ENCODE results near the gene CYP3A7. TPM values are rescaled to one million over a fixed set of nuclear protein-coding genes. Genes with fewer than 3 reads are reported as not detected.

CYP3A7 gene
- total and polyA plus RNA-seq, 2 of the 13 experiments (the other 11 are each of a cell fraction or from before 2014, with no cell fraction given) = 5.8 to 6.4 TPM

DNA sequence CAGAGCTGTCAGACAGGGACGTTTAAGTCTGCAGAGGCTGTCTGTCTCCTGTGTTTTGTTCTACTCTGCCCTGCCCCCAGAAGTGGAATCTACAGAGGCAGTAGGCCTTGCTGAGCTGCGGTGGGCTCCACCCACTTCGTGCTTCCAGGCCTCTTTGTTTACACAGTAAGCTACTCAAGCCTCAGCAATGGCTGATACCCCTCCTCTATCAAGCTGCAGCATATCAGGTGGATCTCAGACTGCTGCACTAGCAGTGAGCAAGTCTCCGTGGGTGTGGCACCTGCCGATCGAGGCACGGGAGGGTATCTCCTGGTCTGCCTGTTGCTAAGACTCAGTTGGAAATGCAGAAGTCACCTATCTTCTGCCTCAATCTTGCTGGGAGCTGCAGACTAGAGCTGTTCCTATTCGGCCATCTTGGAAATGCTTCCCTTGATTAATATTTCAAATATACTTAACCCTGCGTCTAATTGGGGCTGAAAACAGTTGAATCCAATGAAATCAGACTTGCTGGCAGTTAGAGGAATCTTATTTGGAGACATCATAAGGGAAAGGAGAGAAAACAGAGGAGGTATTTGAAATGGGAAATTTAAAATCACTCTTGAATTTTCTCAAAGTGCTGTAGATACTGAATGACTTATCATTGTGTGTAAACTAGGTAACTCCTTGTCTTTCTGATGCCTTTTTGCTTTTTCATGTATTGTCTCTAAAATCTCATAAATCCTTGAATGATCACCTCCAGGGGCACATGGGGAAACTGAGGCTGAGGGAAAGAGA, 41.4 kb downstream of the CYP3A7 start (continued):
- TF ChIP-seq, protein P1, sequence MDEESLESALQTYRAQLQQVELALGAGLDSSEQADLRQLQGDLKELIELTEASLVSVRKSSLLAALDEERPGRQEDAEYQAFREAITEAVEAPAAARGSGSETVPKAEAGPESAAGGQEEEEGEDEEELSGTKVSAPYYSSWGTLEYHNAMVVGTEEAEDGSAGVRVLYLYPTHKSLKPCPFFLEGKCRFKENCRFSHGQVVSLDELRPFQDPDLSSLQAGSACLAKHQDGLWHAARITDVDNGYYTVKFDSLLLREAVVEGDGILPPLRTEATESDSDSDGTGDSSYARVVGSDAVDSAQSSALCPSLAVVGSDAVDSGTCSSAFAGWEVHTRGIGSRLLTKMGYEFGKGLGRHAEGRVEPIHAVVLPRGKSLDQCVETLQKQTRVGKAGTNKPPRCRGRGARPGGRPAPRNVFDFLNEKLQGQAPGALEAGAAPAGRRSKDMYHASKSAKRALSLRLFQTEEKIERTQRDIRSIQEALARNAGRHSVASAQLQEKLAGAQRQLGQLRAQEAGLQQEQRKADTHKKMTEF (CRISPR knock-in tag; IDR thresholded peaks at IDR 0.05) = peak; percentile 78
- no peak; the same call in 1 of the 2 replicates for TF ChIP-seq KLF11 (CRISPR knock-in tag; IDR thresholded peaks at IDR 0.05)
- no peak for TF ChIP-seq ZNF260 (CRISPR knock-in tag; IDR thresholded peaks at IDR 0.05; ENCODE audit: borderline replicate concordance, low read depth)
- TF ChIP-seq, protein P2, sequence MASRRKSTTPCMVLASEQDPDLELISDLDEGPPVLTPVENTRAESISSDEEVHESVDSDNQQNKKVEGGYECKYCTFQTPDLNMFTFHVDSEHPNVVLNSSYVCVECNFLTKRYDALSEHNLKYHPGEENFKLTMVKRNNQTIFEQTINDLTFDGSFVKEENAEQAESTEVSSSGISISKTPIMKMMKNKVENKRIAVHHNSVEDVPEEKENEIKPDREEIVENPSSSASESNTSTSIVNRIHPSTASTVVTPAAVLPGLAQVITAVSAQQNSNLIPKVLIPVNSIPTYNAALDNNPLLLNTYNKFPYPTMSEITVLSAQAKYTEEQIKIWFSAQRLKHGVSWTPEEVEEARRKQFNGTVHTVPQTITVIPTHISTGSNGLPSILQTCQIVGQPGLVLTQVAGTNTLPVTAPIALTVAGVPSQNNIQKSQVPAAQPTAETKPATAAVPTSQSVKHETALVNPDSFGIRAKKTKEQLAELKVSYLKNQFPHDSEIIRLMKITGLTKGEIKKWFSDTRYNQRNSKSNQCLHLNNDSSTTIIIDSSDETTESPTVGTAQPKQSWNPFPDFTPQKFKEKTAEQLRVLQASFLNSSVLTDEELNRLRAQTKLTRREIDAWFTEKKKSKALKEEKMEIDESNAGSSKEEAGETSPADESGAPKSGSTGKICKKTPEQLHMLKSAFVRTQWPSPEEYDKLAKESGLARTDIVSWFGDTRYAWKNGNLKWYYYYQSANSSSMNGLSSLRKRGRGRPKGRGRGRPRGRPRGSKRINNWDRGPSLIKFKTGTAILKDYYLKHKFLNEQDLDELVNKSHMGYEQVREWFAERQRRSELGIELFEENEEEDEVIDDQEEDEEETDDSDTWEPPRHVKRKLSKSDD (CRISPR knock-in tag; IDR thresholded peaks at IDR 0.05; ENCODE audit: low read depth) = peak; percentile 81
- peak; percentile 87 for TF ChIP-seq NRL (CRISPR knock-in tag; IDR thresholded peaks at IDR 0.05; ENCODE audit: borderline replicate concordance)
- no peak for TF ChIP-seq SMAD1 (CRISPR knock-in tag; IDR thresholded peaks at IDR 0.05; ENCODE audit: borderline replicate concordance, low read depth)
- TF ChIP-seq ATF7-NPFF (CRISPR knock-in tag; IDR thresholded peaks at IDR 0.05; ENCODE audit: low read depth) = peak; percentile 86
- TF ChIP-seq SP5 (CRISPR knock-in tag; IDR thresholded peaks at IDR 0.05; ENCODE audit: borderline replicate concordance, low read depth) = peak; percentile 97
- TF ChIP-seq SOX13 (IDR thresholded peaks at IDR 0.05) = no peak
- peak in 1 of 2 experiments; percentile 76; a peak in 2 of 4 replicates for TF ChIP-seq SOX13 (CRISPR knock-in tag; conservative IDR thresholded peaks at IDR 0.05 in 1 of 2, IDR thresholded peaks at IDR 0.05 in 1 of 2)
- 0 out of 2 replicates have a peak, but pooled peaks have one; percentile 29 for TF ChIP-seq ZNF557 (CRISPR knock-in tag; IDR thresholded peaks at IDR 0.05)
- TF ChIP-seq, protein P3, sequence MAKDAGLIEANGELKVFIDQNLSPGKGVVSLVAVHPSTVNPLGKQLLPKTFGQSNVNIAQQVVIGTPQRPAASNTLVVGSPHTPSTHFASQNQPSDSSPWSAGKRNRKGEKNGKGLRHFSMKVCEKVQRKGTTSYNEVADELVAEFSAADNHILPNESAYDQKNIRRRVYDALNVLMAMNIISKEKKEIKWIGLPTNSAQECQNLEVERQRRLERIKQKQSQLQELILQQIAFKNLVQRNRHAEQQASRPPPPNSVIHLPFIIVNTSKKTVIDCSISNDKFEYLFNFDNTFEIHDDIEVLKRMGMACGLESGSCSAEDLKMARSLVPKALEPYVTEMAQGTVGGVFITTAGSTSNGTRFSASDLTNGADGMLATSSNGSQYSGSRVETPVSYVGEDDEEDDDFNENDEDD (CRISPR knock-in tag; IDR thresholded peaks at IDR 0.05; ENCODE audit: borderline replicate concordance) = peak; percentile 78; the same call in 1 of the 2 replicates
- TF ChIP-seq SAFB2 (CRISPR knock-in tag; IDR thresholded peaks at IDR 0.05; ENCODE audit: borderline replicate concordance, low read depth) = no peak; the same call in 1 of the 2 replicates
- no peak for TF ChIP-seq ZNF567 (CRISPR knock-in tag; IDR thresholded peaks at IDR 0.05; ENCODE audit: borderline replicate concordance)
- 0 out of 2 replicates have a peak, but pooled peaks have one; percentile 5 for TF ChIP-seq ZNF619 (CRISPR knock-in tag; IDR thresholded peaks at IDR 0.05)
- TF ChIP-seq HOXA5 (CRISPR knock-in tag; IDR thresholded peaks at IDR 0.05) = no peak
- TF ChIP-seq, protein P4, sequence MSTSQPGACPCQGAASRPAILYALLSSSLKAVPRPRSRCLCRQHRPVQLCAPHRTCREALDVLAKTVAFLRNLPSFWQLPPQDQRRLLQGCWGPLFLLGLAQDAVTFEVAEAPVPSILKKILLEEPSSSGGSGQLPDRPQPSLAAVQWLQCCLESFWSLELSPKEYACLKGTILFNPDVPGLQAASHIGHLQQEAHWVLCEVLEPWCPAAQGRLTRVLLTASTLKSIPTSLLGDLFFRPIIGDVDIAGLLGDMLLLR (CRISPR knock-in tag; IDR thresholded peaks at IDR 0.05) = no peak
- peak; percentile 81 for TF ChIP-seq KDM2A (CRISPR knock-in tag; IDR thresholded peaks at IDR 0.05; ENCODE audit: borderline replicate concordance, low read depth)
- peak; percentile 41; the same call in 1 of the 2 replicates for TF ChIP-seq GATA4 (IDR thresholded peaks at IDR 0.05; ENCODE audit: borderline replicate concordance, low read depth)
- no peak for TF ChIP-seq ZSCAN29 (CRISPR knock-in tag; conservative IDR thresholded peaks at IDR 0.05)
- 0 out of 2 replicates have a peak, but pooled peaks have one; percentile 4 for TF ChIP-seq RBFOX2 (IDR thresholded peaks at IDR 0.05; ENCODE audit: low read depth, low read length)
- TF ChIP-seq NBN (conservative IDR thresholded peaks at IDR 0.05) = no peak
- TF ChIP-seq ZNF232 (CRISPR knock-in tag; IDR thresholded peaks at IDR 0.05; ENCODE audit: borderline replicate concordance) = peak; percentile 96; the same call in 1 of the 2 replicates
- no peak for TF ChIP-seq NR3C1 (CRISPR knock-in tag; IDR thresholded peaks at IDR 0.05)
